ENCODE measurements around the gene PXMP2.

- no peak for TF ChIP-seq GATA2 (IDR thresholded peaks at IDR 0.05; ENCODE audit: low read depth, low read length)
- TF ChIP-seq GATA3 (IDR thresholded peaks at IDR 0.05; ENCODE audit: low read depth, low read length), result no peak
Observed at GRCh38 chr12:132689227-132689626, 1.8 kb downstream of the PXMP2 start.
